ENCODE measurements around the gene CIAO1.

CIAO1 gene

GRCh38 chr2:96239091-96239490 is 26.9 kb upstream of the CIAO1 start:
- Histone ChIP-seq H3K36me3 (ENCODE audit: control insufficient read depth, insufficient read depth, low read length) (no peaks in the 10 kb centered on the region), H3K27ac (ENCODE audit: low read depth, low read length, severe bottlenecking) (no peak overlapping the region), H3K4me3 (ENCODE audit: extremely low read depth, insufficient read depth, low read length, poor library complexity, severe bottlenecking) (no peak overlapping the region), H3K9me3 (ENCODE audit: control insufficient read depth, low read length) (no peaks in the 10 kb centered on the region), H3K4me1 (ENCODE audit: control insufficient read depth, insufficient read depth, low read length, poor library complexity, severe bottlenecking) (peaks cover 14% of the 10 kb centered on the region)
- 92% methylated on average over 2 to 3 of the region's 3 CpGs for WGBS, 2 experiments (ENCODE audit: insufficient coverage in 2 of 2)

- no peak overlapping the region for H3K27ac ChIP-seq (ENCODE audit: low read depth, low read length, severe bottlenecking)
- H3K4me3 ChIP-seq (ENCODE audit: extremely low read depth, insufficient read depth, low read length, poor library complexity, severe bottlenecking): no peak overlapping the region
- H3K4me1 ChIP-seq (ENCODE audit: control insufficient read depth, insufficient read depth, low read length, poor library complexity, severe bottlenecking): peaks cover 14% of the 10 kb centered on the region
- WGBS, 2 experiments (ENCODE audit: insufficient coverage in 2 of 2): 90 to 92% methylated on average over 7 to 9 of the region's 9 CpGs
- no peaks in the 10 kb centered on the region for H3K9me3 ChIP-seq (ENCODE audit: control insufficient read depth, low read length)
- no peaks in the 10 kb centered on the region for H3K36me3 ChIP-seq (ENCODE audit: control insufficient read depth, insufficient read depth, low read length)
Measured at GRCh38 chr2:96239745-96240264, 26.2 kb upstream of the CIAO1 start.

GRCh38 chr2:96240341-96241038 is 25.5 kb upstream of the CIAO1 start:
- H3K36me3 ChIP-seq (ENCODE audit: control insufficient read depth, insufficient read depth, low read length): no peaks in the 10 kb centered on the region
- H3K9me3 ChIP-seq (ENCODE audit: control insufficient read depth, low read length): no peaks in the 10 kb centered on the region
- H3K27ac ChIP-seq (ENCODE audit: low read depth, low read length, severe bottlenecking): no peak overlapping the region
- H3K4me3 ChIP-seq (ENCODE audit: extremely low read depth, insufficient read depth, low read length, poor library complexity, severe bottlenecking): no peak overlapping the region
- 92 to 93% methylated on average over 7 to 8 of the region's 9 CpGs for WGBS, 2 experiments (ENCODE audit: insufficient coverage in 2 of 2)
- peaks cover 14% of the 10 kb centered on the region for H3K4me1 ChIP-seq (ENCODE audit: control insufficient read depth, insufficient read depth, low read length, poor library complexity, severe bottlenecking)

GRCh38 chr2:96241227-96241626 is 24.8 kb upstream of the CIAO1 start:
- H3K9me3 ChIP-seq (ENCODE audit: control insufficient read depth, low read length): no peaks in the 10 kb centered on the region
- no peaks in the 10 kb centered on the region for H3K36me3 ChIP-seq (ENCODE audit: control insufficient read depth, insufficient read depth, low read length)
- 58 to 61% methylated on average over 2 of the region's 2 CpGs for WGBS, 2 experiments (ENCODE audit: insufficient coverage in 2 of 2)
- H3K27ac ChIP-seq (ENCODE audit: low read depth, low read length, severe bottlenecking): no peak overlapping the region
- H3K4me3 ChIP-seq (ENCODE audit: extremely low read depth, insufficient read depth, low read length, poor library complexity, severe bottlenecking): no peak overlapping the region
- H3K4me1 ChIP-seq (ENCODE audit: control insufficient read depth, insufficient read depth, low read length, poor library complexity, severe bottlenecking): peaks cover 14% of the 10 kb centered on the region

- H3K4me1 ChIP-seq (ENCODE audit: control insufficient read depth, insufficient read depth, low read length, poor library complexity, severe bottlenecking): peaks cover 14% of the 10 kb centered on the region
- no peaks in the 10 kb centered on the region for H3K9me3 ChIP-seq (ENCODE audit: control insufficient read depth, low read length)
- no peaks in the 10 kb centered on the region for H3K36me3 ChIP-seq (ENCODE audit: control insufficient read depth, insufficient read depth, low read length)
- no peak overlapping the region for H3K4me3 ChIP-seq (ENCODE audit: extremely low read depth, insufficient read depth, low read length, poor library complexity, severe bottlenecking)
- H3K27ac ChIP-seq (ENCODE audit: low read depth, low read length, severe bottlenecking): peak overlapping the region; percentile 77
- WGBS, 2 experiments (ENCODE audit: insufficient coverage in 2 of 2): 93 to 96% methylated on average over 2 to 3 of the region's 5 CpGs
Measured at GRCh38 chr2:96241900-96242611, 24.0 kb upstream of the CIAO1 start.

GRCh38 chr2:96243843-96244242 is 22.2 kb upstream of the CIAO1 start:
- WGBS, 2 experiments (ENCODE audit: insufficient coverage in 2 of 2): 100% methylated on average over 1 to 4 of the region's 5 CpGs
- Histone ChIP-seq H3K9me3 (ENCODE audit: control insufficient read depth, low read length) (no peaks in the 10 kb centered on the region), H3K27ac (ENCODE audit: low read depth, low read length, severe bottlenecking) (no peak overlapping the region), H3K4me3 (ENCODE audit: extremely low read depth, insufficient read depth, low read length, poor library complexity, severe bottlenecking) (no peak overlapping the region), H3K36me3 (ENCODE audit: control insufficient read depth, insufficient read depth, low read length) (no peaks in the 10 kb centered on the region), H3K4me1 (ENCODE audit: control insufficient read depth, insufficient read depth, low read length, poor library complexity, severe bottlenecking) (peaks cover 14% of the 10 kb centered on the region)

- peaks cover 14% of the 10 kb centered on the region for H3K4me1 ChIP-seq (ENCODE audit: control insufficient read depth, insufficient read depth, low read length, poor library complexity, severe bottlenecking)
- 96 to 97% methylated on average over 5 to 7 of the region's 8 CpGs for WGBS, 2 experiments (ENCODE audit: insufficient coverage in 2 of 2)
- no peaks in the 10 kb centered on the region for H3K36me3 ChIP-seq (ENCODE audit: control insufficient read depth, insufficient read depth, low read length)
- no peak overlapping the region for H3K4me3 ChIP-seq (ENCODE audit: extremely low read depth, insufficient read depth, low read length, poor library complexity, severe bottlenecking)
- H3K9me3 ChIP-seq (ENCODE audit: control insufficient read depth, low read length): no peaks in the 10 kb centered on the region
- H3K27ac ChIP-seq (ENCODE audit: low read depth, low read length, severe bottlenecking): no peak overlapping the region
Measured at GRCh38 chr2:96245609-96246390, 20.2 kb upstream of the CIAO1 start.

- no peak overlapping the region for H3K4me3 ChIP-seq (ENCODE audit: extremely low read depth, insufficient read depth, low read length, poor library complexity, severe bottlenecking)
- H3K9me3 ChIP-seq (ENCODE audit: control insufficient read depth, low read length): no peaks in the 10 kb centered on the region
- H3K36me3 ChIP-seq (ENCODE audit: control insufficient read depth, insufficient read depth, low read length): peaks cover 2% of the 10 kb centered on the region
- peaks cover 14% of the 10 kb centered on the region for H3K4me1 ChIP-seq (ENCODE audit: control insufficient read depth, insufficient read depth, low read length, poor library complexity, severe bottlenecking)
- 92% methylated on average over 1 to 3 of the region's 3 CpGs for WGBS, 2 experiments (ENCODE audit: insufficient coverage in 2 of 2)
- H3K27ac ChIP-seq (ENCODE audit: low read depth, low read length, severe bottlenecking): no peak overlapping the region
Measured at GRCh38 chr2:96247009-96247408, 19.0 kb upstream of the CIAO1 start.

GRCh38 chr2:96247896-96248295 is 18.1 kb upstream of the CIAO1 start:
- Histone ChIP-seq H3K4me1 (ENCODE audit: control insufficient read depth, insufficient read depth, low read length, poor library complexity, severe bottlenecking) (peaks cover 11% of the 10 kb centered on the region), H3K4me3 (ENCODE audit: extremely low read depth, insufficient read depth, low read length, poor library complexity, severe bottlenecking) (no peak overlapping the region), H3K9me3 (ENCODE audit: control insufficient read depth, low read length) (no peaks in the 10 kb centered on the region), H3K27ac (ENCODE audit: low read depth, low read length, severe bottlenecking) (no peak overlapping the region), H3K36me3 (ENCODE audit: control insufficient read depth, insufficient read depth, low read length) (peaks cover 11% of the 10 kb centered on the region)
- 82 to 88% methylated on average over 1 to 3 of the region's 5 CpGs for WGBS, 2 experiments (ENCODE audit: insufficient coverage in 2 of 2)

GRCh38 chr2:96248624-96249023 is 17.4 kb upstream of the CIAO1 start:
- no peak overlapping the region for H3K4me3 ChIP-seq (ENCODE audit: extremely low read depth, insufficient read depth, low read length, poor library complexity, severe bottlenecking)
- H3K4me1 ChIP-seq (ENCODE audit: control insufficient read depth, insufficient read depth, low read length, poor library complexity, severe bottlenecking): peaks cover 16% of the 10 kb centered on the region
- H3K9me3 ChIP-seq (ENCODE audit: control insufficient read depth, low read length): no peaks in the 10 kb centered on the region
- H3K36me3 ChIP-seq (ENCODE audit: control insufficient read depth, insufficient read depth, low read length): peaks cover 18% of the 10 kb centered on the region
- 93 to 100% methylated on average over 2 to 3 of the region's 4 CpGs for WGBS, 2 experiments (ENCODE audit: insufficient coverage in 2 of 2)
- H3K27ac ChIP-seq (ENCODE audit: low read depth, low read length, severe bottlenecking): no peak overlapping the region

Measured in mesodermal cell (in vitro differentiated cells).